ENCODE measurements around the gene EIF4A3.

Gene EIF4A3

DNA sequence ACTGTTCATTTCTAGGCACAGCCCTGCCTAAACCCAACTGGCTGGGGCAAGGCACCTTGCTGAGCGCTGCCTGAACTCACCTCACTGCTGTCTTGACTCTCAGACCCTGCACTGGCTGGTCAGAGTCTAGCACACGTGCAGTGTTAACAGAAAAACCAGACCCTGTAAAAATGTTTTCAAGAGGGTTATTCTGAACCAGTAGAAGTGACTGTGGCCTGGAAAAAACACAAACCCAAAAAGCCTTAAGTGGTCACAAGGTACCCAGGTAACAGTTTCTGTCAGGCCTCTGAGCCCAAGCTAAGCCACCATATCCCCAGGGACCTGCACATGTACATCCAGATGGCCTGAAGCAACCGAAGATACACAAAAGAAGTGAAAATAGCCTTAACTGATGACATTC is 6.1 kb upstream of the EIF4A3 start:
- no peak overlapping the region for H3K18ac ChIP-seq (ENCODE audit: low read depth in 1 of 2, low read length in 2 of 2)
- no peak overlapping the region for H3K23ac ChIP-seq (ENCODE audit: low read length in 2 of 2)
- no peak overlapping the region for H2AK5ac ChIP-seq (ENCODE audit: low read length, severe bottlenecking)
- peaks cover 7% of the 10 kb centered on the region for H3K9me3 ChIP-seq (ENCODE audit: control insufficient read depth, low read length)
- no peak overlapping the region for H3K14ac ChIP-seq (ENCODE audit: low read length in 2 of 2)
- H2BK120ac ChIP-seq (ENCODE audit: low read depth, low read length): no peak overlapping the region
- H2BK12ac ChIP-seq (ENCODE audit: low read length in 2 of 2): no peak overlapping the region
- peaks cover 12% of the 10 kb centered on the region for H3K4me1 ChIP-seq (ENCODE audit: control insufficient read depth, insufficient read depth, low read depth, low read length)
- no peak overlapping the region for H2BK5ac ChIP-seq (ENCODE audit: low read depth, low read length, poor library complexity, severe bottlenecking)
- H3K4ac ChIP-seq (ENCODE audit: low read depth in 1 of 2, low read length in 2 of 2): no peak overlapping the region
- H2BK15ac ChIP-seq (ENCODE audit: low read depth, poor library complexity, severe bottlenecking): no peak overlapping the region
- H3K4me3 ChIP-seq (ENCODE audit: insufficient read depth in 1 of 2, low read depth in 1 of 2, low read length in 2 of 2): no peak overlapping the region
- no peak overlapping the region for H3K9ac ChIP-seq (ENCODE audit: low read length)
- peaks cover 0 to 3% of the 10 kb centered on the region in 2 experiments for H3K36me3 ChIP-seq (ENCODE audit: control insufficient read depth in 1 of 2, insufficient read depth in 2 of 2, low read depth in 1 of 2, low read length in 2 of 2)
- H3K79me1 ChIP-seq (replicated peaks; ENCODE audit: low read length, poor library complexity, severe bottlenecking): peaks cover 9% of the 10 kb centered on the region
- no peak for DNase-seq
- H3K27ac ChIP-seq (ENCODE audit: low read length, poor library complexity, severe bottlenecking): no peak overlapping the region
- no peak overlapping the region for H4K8ac ChIP-seq (ENCODE audit: low read length)
- no peaks in the 10 kb centered on the region for H3K27me3 ChIP-seq (ENCODE audit: control insufficient read depth in 1 of 2, insufficient read depth in 1 of 2, low read length in 2 of 2)
- peak overlapping the region; percentile 57 for H4K91ac ChIP-seq (ENCODE audit: low read length)
- H2AFZ ChIP-seq (ENCODE audit: low read depth, low read length): no peak overlapping the region
- no peak overlapping the region for H3K4me2 ChIP-seq (ENCODE audit: low read length, poor library complexity, severe bottlenecking)
- 96% methylated on average over 3 of the region's 3 CpGs for WGBS

DNA sequence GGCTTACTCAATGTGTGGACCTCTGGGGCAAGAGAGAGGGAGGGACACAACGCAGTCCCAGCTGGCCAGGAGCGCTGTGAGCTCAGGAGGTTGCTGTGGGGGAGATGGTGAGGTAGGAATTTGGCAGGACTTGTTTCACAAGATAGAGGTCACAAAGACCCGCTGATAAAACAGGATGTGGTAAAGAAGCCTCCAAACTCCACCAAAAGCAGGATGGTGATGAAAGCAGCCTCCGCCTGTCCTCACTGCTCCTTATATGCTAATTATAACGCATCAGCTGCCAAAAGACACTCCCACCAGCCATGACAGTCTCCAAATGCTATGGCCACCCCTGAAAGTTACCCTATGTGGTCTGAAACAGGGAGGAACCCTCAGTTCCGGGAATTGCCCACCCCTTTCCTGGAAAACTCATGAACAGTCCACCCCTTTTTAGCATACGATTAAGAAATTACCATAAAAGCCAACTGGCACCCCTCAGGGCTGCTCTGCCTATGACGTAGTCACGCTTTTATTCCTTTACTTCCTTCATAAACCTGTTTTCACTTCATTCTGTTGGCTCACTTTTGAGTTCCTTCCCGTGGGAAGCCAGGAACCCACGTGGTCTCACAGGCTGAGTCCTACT is 5.3 kb upstream of the EIF4A3 start:
- no peak overlapping the region for H4K8ac ChIP-seq (ENCODE audit: low read length)
- no peak overlapping the region for H3K4me3 ChIP-seq (ENCODE audit: insufficient read depth in 1 of 2, low read depth in 1 of 2, low read length in 2 of 2)
- no peak overlapping the region for H3K27ac ChIP-seq (ENCODE audit: low read length, poor library complexity, severe bottlenecking)
- H3K4me2 ChIP-seq (ENCODE audit: low read length, poor library complexity, severe bottlenecking): no peak overlapping the region
- no peak overlapping the region for H2BK120ac ChIP-seq (ENCODE audit: low read depth, low read length)
- H3K27me3 ChIP-seq (ENCODE audit: control insufficient read depth in 1 of 2, insufficient read depth in 1 of 2, low read length in 2 of 2): no peaks in the 10 kb centered on the region
- no peak overlapping the region for H2BK5ac ChIP-seq (ENCODE audit: low read depth, low read length, poor library complexity, severe bottlenecking)
- H3K14ac ChIP-seq (ENCODE audit: low read length in 2 of 2): no peak overlapping the region
- 85% methylated on average over 11 of the region's 11 CpGs for WGBS
- H4K91ac ChIP-seq (ENCODE audit: low read length): no peak overlapping the region
- peak overlapping the region; percentile 29 for H2BK15ac ChIP-seq (ENCODE audit: low read depth, poor library complexity, severe bottlenecking)
- H3K9ac ChIP-seq (ENCODE audit: low read length): no peak overlapping the region
- H3K9me3 ChIP-seq (ENCODE audit: control insufficient read depth, low read length): peaks cover 7% of the 10 kb centered on the region
- peak; percentile 30 for DNase-seq
- peaks cover 12% of the 10 kb centered on the region for H3K4me1 ChIP-seq (ENCODE audit: control insufficient read depth, insufficient read depth, low read depth, low read length)
- peaks cover 9% of the 10 kb centered on the region for H3K79me1 ChIP-seq (replicated peaks; ENCODE audit: low read length, poor library complexity, severe bottlenecking)
- H3K4ac ChIP-seq (ENCODE audit: low read depth in 1 of 2, low read length in 2 of 2): peak overlapping the region in 1 of 2 experiments; percentile 67
- H2AFZ ChIP-seq (ENCODE audit: low read depth, low read length): no peak overlapping the region
- H2AK5ac ChIP-seq (ENCODE audit: low read length, severe bottlenecking): no peak overlapping the region
- peaks cover 0 to 3% of the 10 kb centered on the region in 2 experiments for H3K36me3 ChIP-seq (ENCODE audit: control insufficient read depth in 1 of 2, insufficient read depth in 2 of 2, low read depth in 1 of 2, low read length in 2 of 2)
- peak overlapping the region in 1 of 2 experiments; percentile 59 for H3K23ac ChIP-seq (ENCODE audit: low read length in 2 of 2)
- H3K18ac ChIP-seq (ENCODE audit: low read depth in 1 of 2, low read length in 2 of 2): peak overlapping the region; percentile 6 to 82
- peak overlapping the region in 1 of 2 experiments; percentile 66 for H2BK12ac ChIP-seq (ENCODE audit: low read length in 2 of 2)

- peaks cover 12% of the 10 kb centered on the region for H3K4me1 ChIP-seq (ENCODE audit: control insufficient read depth, insufficient read depth, low read depth, low read length)
- no peak overlapping the region for H3K4ac ChIP-seq (ENCODE audit: low read depth in 1 of 2, low read length in 2 of 2)
- peaks cover 7% of the 10 kb centered on the region for H3K9me3 ChIP-seq (ENCODE audit: control insufficient read depth, low read length)
- peaks cover 9% of the 10 kb centered on the region for H3K79me1 ChIP-seq (replicated peaks; ENCODE audit: low read length, poor library complexity, severe bottlenecking)
- no peak overlapping the region for H3K4me2 ChIP-seq (ENCODE audit: low read length, poor library complexity, severe bottlenecking)
- peak overlapping the region in 1 of 2 experiments; percentile 6 for H3K18ac ChIP-seq (ENCODE audit: low read depth in 1 of 2, low read length in 2 of 2)
- H2BK120ac ChIP-seq (ENCODE audit: low read depth, low read length): no peak overlapping the region
- H3K4me3 ChIP-seq (ENCODE audit: insufficient read depth in 1 of 2, low read depth in 1 of 2, low read length in 2 of 2): no peak overlapping the region
- no peak overlapping the region for H4K91ac ChIP-seq (ENCODE audit: low read length)
- no peak overlapping the region for H2AK5ac ChIP-seq (ENCODE audit: low read length, severe bottlenecking)
- no peak overlapping the region for H2AFZ ChIP-seq (ENCODE audit: low read depth, low read length)
- no peak overlapping the region for H3K23ac ChIP-seq (ENCODE audit: low read length in 2 of 2)
- H3K36me3 ChIP-seq (ENCODE audit: control insufficient read depth in 1 of 2, insufficient read depth in 2 of 2, low read depth in 1 of 2, low read length in 2 of 2): peaks cover 0 to 3% of the 10 kb centered on the region in 2 experiments
- H3K9ac ChIP-seq (ENCODE audit: low read length): peak overlapping the region; percentile 41
- no peak overlapping the region for H3K14ac ChIP-seq (ENCODE audit: low read length in 2 of 2)
- H2BK15ac ChIP-seq (ENCODE audit: low read depth, poor library complexity, severe bottlenecking): no peak overlapping the region
- no peaks in the 10 kb centered on the region for H3K27me3 ChIP-seq (ENCODE audit: control insufficient read depth in 1 of 2, insufficient read depth in 1 of 2, low read length in 2 of 2)
- no peak overlapping the region for H4K8ac ChIP-seq (ENCODE audit: low read length)
- no peak overlapping the region for H2BK5ac ChIP-seq (ENCODE audit: low read depth, low read length, poor library complexity, severe bottlenecking)
- WGBS: 31% methylated on average over 3 of the region's 5 CpGs
- no peak overlapping the region for H2BK12ac ChIP-seq (ENCODE audit: low read length in 2 of 2)
- no peak overlapping the region for H3K27ac ChIP-seq (ENCODE audit: low read length, poor library complexity, severe bottlenecking)
- DNase-seq: peak; percentile 87
These were observed 4.4 kb upstream of the EIF4A3 start for GRCh38 chr17:80151333-80151732.

- peak overlapping the region; percentile 93 to 98 for H3K4me3 ChIP-seq (ENCODE audit: insufficient read depth in 1 of 2, low read depth in 1 of 2, low read length in 2 of 2)
- H3K27me3 ChIP-seq (ENCODE audit: control insufficient read depth in 1 of 2, insufficient read depth in 1 of 2, low read length in 2 of 2): no peaks in the 10 kb centered on the region
- H2BK12ac ChIP-seq (ENCODE audit: low read length in 2 of 2): peak overlapping the region in 1 of 2 experiments; percentile 57
- H4K8ac ChIP-seq (ENCODE audit: low read length): peak overlapping the region; percentile 64
- H2AK5ac ChIP-seq (ENCODE audit: low read length, severe bottlenecking): no peak overlapping the region
- peak overlapping the region; percentile 92 to 96 for H3K18ac ChIP-seq (ENCODE audit: low read depth in 1 of 2, low read length in 2 of 2)
- no peak overlapping the region for H2BK5ac ChIP-seq (ENCODE audit: low read depth, low read length, poor library complexity, severe bottlenecking)
- DNase-seq: peak; percentile 45
- peak overlapping the region; percentile 92 for H3K4me2 ChIP-seq (ENCODE audit: low read length, poor library complexity, severe bottlenecking)
- H3K9ac ChIP-seq (ENCODE audit: low read length): peak overlapping the region; percentile 92
- H3K14ac ChIP-seq (ENCODE audit: low read length in 2 of 2): peak overlapping the region; percentile 74 to 99
- under 1% methylated on average over 65 of the region's 69 CpGs for WGBS
- H3K4me1 ChIP-seq (ENCODE audit: control insufficient read depth, insufficient read depth, low read depth, low read length): peaks cover 18% of the 10 kb centered on the region
- H3K4ac ChIP-seq (ENCODE audit: low read depth in 1 of 2, low read length in 2 of 2): peak overlapping the region in 1 of 2 experiments; percentile 74
- no peaks in the 10 kb centered on the region for H3K9me3 ChIP-seq (ENCODE audit: control insufficient read depth, low read length)
- H2AFZ ChIP-seq (ENCODE audit: low read depth, low read length): peak overlapping the region; percentile 67
- H2BK120ac ChIP-seq (ENCODE audit: low read depth, low read length): no peak overlapping the region
- peak overlapping the region; percentile 96 to 97 for H3K23ac ChIP-seq (ENCODE audit: low read length in 2 of 2)
- no peak overlapping the region for H3K27ac ChIP-seq (ENCODE audit: low read length, poor library complexity, severe bottlenecking)
- peak overlapping the region; percentile 98 for H2BK15ac ChIP-seq (ENCODE audit: low read depth, poor library complexity, severe bottlenecking)
- peak overlapping the region; percentile 83 for H4K91ac ChIP-seq (ENCODE audit: low read length)
- peaks cover 27 to 29% of the 10 kb centered on the region in 2 experiments for H3K36me3 ChIP-seq (ENCODE audit: control insufficient read depth in 1 of 2, insufficient read depth in 2 of 2, low read depth in 1 of 2, low read length in 2 of 2)
- peaks cover 26% of the 10 kb centered on the region for H3K79me1 ChIP-seq (replicated peaks; ENCODE audit: low read length, poor library complexity, severe bottlenecking)
These were observed 550 bp downstream of the EIF4A3 start for GRCh38 chr17:80146121-80147034.
